OCI-LY7 (cell line): ENCODE data around the gene CARD16.

Experiments used
- EZH2phosphoT487 ChIP-seq: fragments of 200-600 bp; sonication (generic); IDR thresholded peaks from 2 replicates; pipeline ENCODE4 v1.6.1; 2018; ENCODE audit warnings: low read depth, borderline replicate concordance, mild to moderate bottlenecking, mixed run types, antibody characterized with exemption, low read length, moderate library complexity, mixed read lengths
- TF ChIP-seq, protein P1 (sequence below): fragments of 200-600 bp; sonication (generic); conservative IDR thresholded peaks from 2 replicates; pipeline ENCODE4 v1.5.1; 2014; ENCODE audit warnings: mild to moderate bottlenecking, antibody characterized with exemption, low read length, moderate library complexity, mixed read lengths

DNA sequence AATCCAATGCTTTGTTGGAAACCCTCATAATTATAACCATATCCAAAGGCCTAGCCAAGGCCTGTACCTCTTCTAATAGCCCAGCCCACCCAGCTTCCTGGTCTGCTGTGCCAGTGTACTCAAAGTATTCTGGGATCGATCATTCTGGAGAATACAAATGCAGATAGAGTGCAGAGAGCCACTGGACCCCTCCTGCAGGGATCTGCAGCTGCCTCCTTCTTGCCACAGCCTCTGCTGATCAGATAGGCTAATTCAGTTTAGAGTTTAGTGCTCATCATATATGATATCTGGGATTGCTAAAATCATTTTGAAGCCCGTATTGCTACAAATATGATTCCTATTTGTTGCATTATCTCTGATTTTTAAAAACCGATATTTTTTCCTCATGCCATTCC is 39.7 kb downstream of the CARD16 start:
- TF ChIP-seq, protein P1, sequence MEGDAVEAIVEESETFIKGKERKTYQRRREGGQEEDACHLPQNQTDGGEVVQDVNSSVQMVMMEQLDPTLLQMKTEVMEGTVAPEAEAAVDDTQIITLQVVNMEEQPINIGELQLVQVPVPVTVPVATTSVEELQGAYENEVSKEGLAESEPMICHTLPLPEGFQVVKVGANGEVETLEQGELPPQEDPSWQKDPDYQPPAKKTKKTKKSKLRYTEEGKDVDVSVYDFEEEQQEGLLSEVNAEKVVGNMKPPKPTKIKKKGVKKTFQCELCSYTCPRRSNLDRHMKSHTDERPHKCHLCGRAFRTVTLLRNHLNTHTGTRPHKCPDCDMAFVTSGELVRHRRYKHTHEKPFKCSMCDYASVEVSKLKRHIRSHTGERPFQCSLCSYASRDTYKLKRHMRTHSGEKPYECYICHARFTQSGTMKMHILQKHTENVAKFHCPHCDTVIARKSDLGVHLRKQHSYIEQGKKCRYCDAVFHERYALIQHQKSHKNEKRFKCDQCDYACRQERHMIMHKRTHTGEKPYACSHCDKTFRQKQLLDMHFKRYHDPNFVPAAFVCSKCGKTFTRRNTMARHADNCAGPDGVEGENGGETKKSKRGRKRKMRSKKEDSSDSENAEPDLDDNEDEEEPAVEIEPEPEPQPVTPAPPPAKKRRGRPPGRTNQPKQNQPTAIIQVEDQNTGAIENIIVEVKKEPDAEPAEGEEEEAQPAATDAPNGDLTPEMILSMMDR, result no peak
- TF ChIP-seq EZH2phosphoT487, result no peak
